Activated CD8-positive, alpha-beta memory T cell treated with anti-CD3 and anti-CD28 coated beads, Interleukin-2, amount 50 U/mL, for 24 hours (primary cell): ENCODE results near the gene CYP26B1.

Experiments
- DNase-seq: peaks from one replicate; pipeline ENCODE4 v3.0.0-alpha.2; 2020; ENCODE audit errors: extremely low read depth

The CYP26B1 gene

DNA sequence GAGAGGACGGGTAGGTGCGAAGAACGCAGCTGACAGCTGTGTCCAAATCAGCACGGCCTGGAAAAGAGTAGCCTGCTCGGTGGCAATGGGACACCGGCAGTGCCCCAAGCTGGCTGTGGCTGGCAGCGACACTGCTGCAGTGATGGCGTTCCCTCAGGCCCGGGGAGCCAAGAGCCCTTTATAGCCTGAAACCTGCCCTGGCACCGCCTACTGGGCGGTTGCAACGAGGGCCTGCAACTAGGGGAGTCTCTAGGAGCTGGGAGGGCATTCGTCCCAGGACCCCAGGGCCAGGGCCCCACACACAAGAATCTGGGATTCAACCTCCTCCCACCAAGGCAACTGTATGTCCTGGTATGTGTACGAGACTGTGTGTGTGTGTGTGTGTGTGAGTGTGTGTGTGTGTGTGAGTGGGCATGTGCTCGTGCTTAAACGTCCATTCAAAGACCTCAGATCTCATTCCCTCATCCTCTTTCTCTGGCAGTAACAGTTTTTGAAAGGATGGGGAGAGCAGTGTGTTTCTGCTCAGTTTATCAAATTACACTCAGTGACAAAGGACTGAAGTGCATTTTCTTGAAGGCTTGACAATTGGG, 6.8 kb upstream of the CYP26B1 start:
- no peak for DNase-seq

- DNase-seq: no peak
Measured at GRCh38 chr2:72153924-72154323, 6.3 kb upstream of the CYP26B1 start.

GRCh38 chr2:72153026-72153791, 5.5 kb upstream of the CYP26B1 start:
- no peak for DNase-seq

- DNase-seq: no peak
Measured at GRCh38 chr2:72150861-72151356, 3.2 kb upstream of the CYP26B1 start.

DNA sequence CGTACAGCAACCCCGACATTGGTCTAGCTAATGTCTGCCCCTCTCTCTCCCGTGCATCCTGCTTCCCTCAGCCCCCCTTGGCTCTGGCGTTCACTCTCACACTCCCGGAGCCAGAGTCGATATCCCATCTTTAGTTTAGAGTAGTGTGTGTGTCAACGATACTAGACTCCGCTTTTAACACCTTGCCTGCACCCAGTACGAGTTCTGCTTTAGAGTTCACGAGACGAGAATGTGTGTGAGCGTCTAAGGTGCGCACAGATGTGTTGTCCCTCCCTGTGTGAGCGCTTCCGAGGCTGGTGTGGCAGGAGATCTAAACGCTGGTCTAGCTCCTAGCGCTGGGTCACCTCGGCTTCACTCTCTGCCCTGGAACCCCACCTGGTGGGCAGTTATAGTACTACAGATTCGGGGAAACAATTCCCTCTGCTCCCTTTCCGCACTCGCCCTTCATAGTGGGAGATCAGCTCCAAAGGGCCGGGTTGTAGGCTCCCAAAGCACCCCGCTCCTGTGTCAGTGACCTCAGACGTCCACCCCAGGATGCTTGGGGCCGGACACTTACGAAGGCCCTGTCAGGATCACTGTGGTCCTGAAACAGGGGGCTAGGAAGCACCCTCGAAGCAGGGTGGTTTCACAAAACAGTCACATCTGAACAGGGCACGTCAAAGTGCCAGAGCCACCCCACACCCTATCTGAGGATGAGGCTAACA, 2.6 kb upstream of the CYP26B1 start:
- peak; percentile 27 for DNase-seq

GRCh38 chr2:72149556-72150156, 2.0 kb upstream of the CYP26B1 start:
- no peak for DNase-seq

GRCh38 chr2:72148837-72149555, 1.3 kb upstream of the CYP26B1 start:
- no peak for DNase-seq

- DNase-seq: no peak
Measured at GRCh38 chr2:72148003-72148836, 558 bp upstream of the CYP26B1 start.

GRCh38 chr2:72146347-72147302, 1.0 kb downstream of the CYP26B1 start:
- no peak for DNase-seq

GRCh38 chr2:72145658-72146329, 1.9 kb downstream of the CYP26B1 start:
- no peak for DNase-seq

DNA sequence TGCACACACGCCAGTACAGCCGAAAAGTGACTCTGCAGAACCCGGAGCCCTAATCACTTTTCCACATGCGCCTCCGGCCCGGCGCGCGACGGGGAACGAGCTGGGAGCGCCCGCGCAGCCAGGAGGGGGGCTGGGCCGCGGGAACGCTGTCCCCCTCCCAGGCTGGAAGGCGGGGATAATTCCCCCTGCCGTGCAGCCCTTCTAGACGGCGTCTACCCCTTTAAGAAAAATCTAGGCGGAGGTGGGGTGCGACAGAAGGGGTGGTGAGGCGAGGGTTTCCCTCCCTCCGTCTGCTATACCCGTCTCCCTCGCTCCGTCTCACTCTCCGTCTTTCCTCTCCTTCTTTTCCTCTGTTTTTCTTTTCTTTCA, 2.4 kb downstream of the CYP26B1 start:
- no peak for DNase-seq

DNA sequence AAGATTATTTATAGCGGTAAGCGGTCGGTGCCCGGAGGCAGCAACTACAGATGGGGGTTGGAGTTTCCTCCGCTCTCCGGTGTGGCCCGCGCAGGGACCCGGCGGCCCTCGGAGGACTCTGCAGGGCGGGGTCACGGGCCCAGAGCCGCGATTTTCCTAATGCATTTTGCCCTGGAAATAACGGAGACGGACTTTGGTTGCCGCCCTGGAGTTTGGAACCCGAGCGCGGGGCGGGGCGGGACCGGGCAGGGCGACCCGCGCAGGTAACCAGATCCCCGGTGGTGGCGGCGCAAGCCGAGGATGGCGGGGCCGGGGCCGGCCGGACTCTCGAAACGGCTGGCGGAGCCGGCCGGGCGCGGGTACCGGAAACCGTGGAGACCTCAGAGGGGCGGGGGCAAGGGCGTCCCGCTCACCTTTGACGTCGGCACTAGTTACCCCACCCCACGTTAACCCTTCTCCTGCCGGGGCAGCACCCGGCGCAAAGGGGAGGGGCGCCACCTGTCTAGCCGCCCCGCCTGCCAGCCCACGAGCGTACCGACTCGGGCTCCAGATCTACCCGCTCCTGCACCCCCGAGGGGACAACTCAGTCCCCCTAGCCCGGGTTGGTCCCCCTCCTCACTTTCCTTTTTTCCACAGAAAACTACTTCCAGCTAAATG, 2.9 kb downstream of the CYP26B1 start:
- no peak for DNase-seq

GRCh38 chr2:72144274-72144631, 3.4 kb downstream of the CYP26B1 start:
- no peak for DNase-seq

- no peak for DNase-seq
Measured at GRCh38 chr2:72143441-72144273, 4.0 kb downstream of the CYP26B1 start.

DNA sequence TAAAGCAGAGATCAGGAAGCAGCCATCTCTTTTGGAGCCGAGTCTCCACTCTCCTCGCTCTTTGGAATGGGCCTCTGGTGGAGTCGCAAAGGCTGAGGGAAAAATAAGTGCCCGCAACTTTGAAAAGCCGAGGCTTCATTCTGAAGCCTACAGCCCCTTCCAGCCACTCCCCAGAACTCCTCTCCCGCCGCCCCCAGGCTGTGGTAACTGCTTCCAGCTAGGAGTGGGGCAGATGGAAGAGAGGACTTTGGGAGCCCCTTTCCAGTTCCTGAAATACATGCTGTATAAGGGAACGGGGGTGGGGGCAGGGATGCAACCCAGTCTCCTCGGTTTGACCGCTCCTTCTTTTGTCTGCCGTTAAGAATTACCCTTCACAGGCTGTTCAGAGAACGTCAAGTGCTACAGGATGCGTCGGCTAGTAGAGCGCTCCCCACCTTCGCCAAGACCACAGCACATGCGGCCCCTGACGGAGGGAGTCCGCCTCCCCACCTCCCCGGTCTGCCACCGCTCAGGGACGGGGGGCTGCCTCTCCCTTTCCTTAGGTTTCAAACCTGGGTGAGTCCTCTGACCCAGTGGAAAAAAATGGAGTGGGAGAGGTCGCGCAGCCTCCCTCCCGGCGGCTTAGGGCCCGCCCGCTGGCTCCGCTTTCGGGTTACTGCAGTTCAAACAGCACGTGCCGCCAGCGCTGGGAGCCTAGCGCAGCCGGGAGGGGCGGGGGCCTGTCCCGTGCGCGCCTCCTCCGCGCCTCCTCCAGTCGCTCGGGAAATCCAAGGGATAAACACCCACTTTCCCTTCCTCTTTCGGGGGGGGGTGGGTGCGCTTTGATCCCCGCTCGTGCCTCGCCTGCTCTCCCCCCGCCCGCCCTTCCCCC, 4.9 kb downstream of the CYP26B1 start:
- no peak for DNase-seq

DNA sequence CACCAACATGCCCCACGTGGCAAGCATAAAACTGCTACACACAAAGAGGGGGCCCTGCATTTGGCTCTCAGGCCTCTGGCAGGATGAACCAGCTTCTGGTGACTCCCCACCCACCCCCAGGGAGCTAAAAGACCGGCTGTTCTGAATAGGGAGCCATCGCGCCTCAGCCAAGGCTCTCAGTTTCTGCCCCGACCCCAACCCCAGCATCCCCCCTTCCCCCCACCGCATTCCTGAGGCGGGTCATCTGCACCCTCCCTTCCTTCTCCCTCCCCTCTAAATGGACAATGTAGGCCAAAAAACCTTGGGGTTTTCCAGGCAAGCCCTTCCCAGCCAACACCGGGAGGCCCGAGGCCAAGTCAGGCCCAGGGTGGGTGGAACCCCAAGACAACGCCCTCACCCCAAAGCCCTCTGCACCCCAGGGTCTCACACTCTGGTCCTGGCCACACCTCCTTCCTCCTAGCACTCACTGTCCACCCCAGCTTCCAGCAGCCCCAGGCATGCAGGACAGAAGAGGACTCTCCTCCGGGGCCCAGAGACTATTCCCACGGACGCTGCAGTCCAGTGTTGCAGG, 5.7 kb downstream of the CYP26B1 start:
- DNase-seq: no peak
